ENCODE results near the gene ASB9. TPM values are rescaled to one million over a fixed set of nuclear protein-coding genes. Genes with fewer than 3 reads are reported as not detected.
A peak's percentile ranks its signal among the peaks of the same experiment; 100 is the strongest.
"Not testable (repeated sequence)": the region's sequence is repeated elsewhere in the genome, so short reads cannot be mapped to it uniquely, and the experiment has no call there.

ASB9 gene
- polyA plus RNA-seq (ENCODE audit: insufficient read length in 3 of 3): 10 to 100 TPM; 10.5 to 13.7 (median 13.5) TPM
- long read RNA-seq, donor 1, partial matches to known transcripts: 0 of 1 reads
- long read RNA-seq, donor 1, other reads (novel, unspliced or antisense): 0 of 1 reads
- long read RNA-seq, donor 2, partial matches to known transcripts: 0 of 2 reads
- long read RNA-seq, donor 2, other reads (novel, unspliced or antisense): 0 of 2 reads
- long read RNA-seq, donor 3, transcript ASB9-202 (7 exons, 1,652 nt): major isoform, 5 of 8 reads
- long read RNA-seq, donor 3, partial matches to known transcripts: 0 of 8 reads
- long read RNA-seq, donor 3, other reads (novel, unspliced or antisense): 0 of 8 reads
- long read RNA-seq, donor 4, partial matches to known transcripts: 0 of 3 reads
- long read RNA-seq, donor 4, other reads (novel, unspliced or antisense): 0 of 3 reads
- long read RNA-seq, donor 5, transcript ASB9-202 (7 exons, 1,652 nt): major isoform, 6 of 10 reads
- long read RNA-seq, donor 5, partial matches to known transcripts: 0 of 10 reads
- long read RNA-seq, donor 5, other reads (novel, unspliced or antisense): 0 of 10 reads
- long read RNA-seq, donor 6, partial matches to known transcripts: 0 of 5 reads
- long read RNA-seq, donor 6, other reads (novel, unspliced or antisense): 0 of 5 reads
- long read RNA-seq, donor 7, partial matches to known transcripts: 0 of 3 reads
- long read RNA-seq, donor 7, other reads (novel, unspliced or antisense): 0 of 3 reads
- long read RNA-seq, donor 8, transcript ASB9-202 (7 exons, 1,652 nt): major isoform, 5 of 8 reads
- long read RNA-seq, donor 8, partial matches to known transcripts: 0 of 8 reads
- long read RNA-seq, donor 8, other reads (novel, unspliced or antisense): 0 of 8 reads
- long read RNA-seq, donor 9, partial matches to known transcripts: 0 of 1 reads
- long read RNA-seq, donor 9, other reads (novel, unspliced or antisense): 0 of 1 reads
- long read RNA-seq, donor 10, partial matches to known transcripts: 0 of 4 reads
- long read RNA-seq, donor 10, other reads (novel, unspliced or antisense): 0 of 4 reads
- long read RNA-seq, donor 11, partial matches to known transcripts: 0 of 5 reads
- long read RNA-seq, donor 11, other reads (novel, unspliced or antisense): 0 of 5 reads
- long read RNA-seq, donor 12, partial matches to known transcripts: 0 of 1 reads
- long read RNA-seq, donor 12, other reads (novel, unspliced or antisense): 0 of 1 reads
- long read RNA-seq, donor 13, partial matches to known transcripts: 0 of 4 reads
- long read RNA-seq, donor 13, other reads (novel, unspliced or antisense): 0 of 4 reads
- long read RNA-seq, donor 14, partial matches to known transcripts: 0 of 2 reads
- long read RNA-seq, donor 14, other reads (novel, unspliced or antisense): 0 of 2 reads
- long read RNA-seq, donor 15, partial matches to known transcripts: 0 of 3 reads
- long read RNA-seq, donor 15, other reads (novel, unspliced or antisense): 0 of 3 reads
- long read RNA-seq, donor 16, transcript ASB9-203 (7 exons, 1,678 nt): major isoform, 6 of 11 reads
- long read RNA-seq, donor 16, partial matches to known transcripts: 0 of 11 reads
- long read RNA-seq, donor 16, other reads (novel, unspliced or antisense): 0 of 11 reads

GRCh38 chrX:15269618-15270521 lies at the start of gene ASB9:
TSS of gene ASB9 (minus strand) at chrX:15270083. CDS start at chrX:15269874, 209 bp downstream.
- DNase-seq (ENCODE audit: extremely low read depth in 1 of 11, low read depth in 9 of 11, low spot score in 4 of 11): peak in 10 of 11 donors; percentile 9 to 54 (median 30)

GRCh38 chrX:15319075-15319474 lies 49.2 kb upstream of the ASB9 start:
- no peak for DNase-seq (ENCODE audit: extremely low read depth in 1 of 11, low read depth in 9 of 11, low spot score in 4 of 11)

GRCh38 chrX:15315509-15315908 lies 45.6 kb upstream of the ASB9 start, which contains the start of gene ASB11:
TSS of gene ASB11 (minus strand) at chrX:15315640. CDS start at chrX:15315605, 35 bp downstream.
- no peak for DNase-seq (ENCODE audit: extremely low read depth in 1 of 11, low read depth in 9 of 11, low spot score in 4 of 11)

- no peak for DNase-seq (ENCODE audit: extremely low read depth in 1 of 11, low read depth in 9 of 11, low spot score in 4 of 11)
These were observed 44.6 kb upstream of the ASB9 start for GRCh38 chrX:15314472-15314871.

GRCh38 chrX:15311119-15311518 lies 41.2 kb upstream of the ASB9 start:
- no peak for DNase-seq (ENCODE audit: extremely low read depth in 1 of 11, low read depth in 9 of 11, low spot score in 4 of 11)

GRCh38 chrX:15310117-15310516 lies 40.2 kb upstream of the ASB9 start:
- peak in 8 of 11 donors; percentile 7 to 59 (median 36) for DNase-seq (ENCODE audit: extremely low read depth in 1 of 11, low read depth in 9 of 11, low spot score in 4 of 11)

- DNase-seq (ENCODE audit: extremely low read depth in 1 of 11, low read depth in 9 of 11, low spot score in 4 of 11): not testable (repeated sequence)
These were observed 36.0 kb upstream of the ASB9 start for GRCh38 chrX:15305899-15306298.

GRCh38 chrX:15301924-15302323 lies 32.0 kb upstream of the ASB9 start:
- DNase-seq (ENCODE audit: extremely low read depth in 1 of 11, low read depth in 9 of 11, low spot score in 4 of 11): no peak

GRCh38 chrX:15299941-15300851 lies 30.3 kb upstream of the ASB9 start:
- DNase-seq (ENCODE audit: extremely low read depth in 1 of 11, low read depth in 9 of 11, low spot score in 4 of 11): peak in 2 of 11 donors; percentile 6 to 27

GRCh38 chrX:15298780-15299179 lies 28.9 kb upstream of the ASB9 start:
- DNase-seq (ENCODE audit: extremely low read depth in 1 of 11, low read depth in 9 of 11, low spot score in 4 of 11): no peak

GRCh38 chrX:15298201-15298600 lies 28.3 kb upstream of the ASB9 start:
- no peak for DNase-seq (ENCODE audit: extremely low read depth in 1 of 11, low read depth in 9 of 11, low spot score in 4 of 11)

GRCh38 chrX:15293451-15293850 lies 23.6 kb upstream of the ASB9 start:
- DNase-seq (ENCODE audit: extremely low read depth in 1 of 11, low read depth in 9 of 11, low spot score in 4 of 11): no peak

GRCh38 chrX:15292861-15293260 lies 23.0 kb upstream of the ASB9 start:
- no peak for DNase-seq (ENCODE audit: extremely low read depth in 1 of 11, low read depth in 9 of 11, low spot score in 4 of 11)

GRCh38 chrX:15277604-15278003 lies 7.7 kb upstream of the ASB9 start:
- no peak for DNase-seq (ENCODE audit: extremely low read depth in 1 of 11, low read depth in 9 of 11, low spot score in 4 of 11)

GRCh38 chrX:15274946-15275345 lies 5.1 kb upstream of the ASB9 start:
- no peak for DNase-seq (ENCODE audit: extremely low read depth in 1 of 11, low read depth in 9 of 11, low spot score in 4 of 11)

GRCh38 chrX:15273275-15273674 lies 3.4 kb upstream of the ASB9 start:
- not testable (repeated sequence) for DNase-seq (ENCODE audit: extremely low read depth in 1 of 11, low read depth in 9 of 11, low spot score in 4 of 11)
